ENCODE data around the gene AGAP9.
"Not testable (repeated sequence)": the region's sequence is repeated elsewhere in the genome, so short reads cannot be mapped to it uniquely, and the experiment has no call there.

The AGAP9 gene

GRCh38 chr10:47485943-47486342 is 37.5 kb downstream of the AGAP9 start:
- not testable (repeated sequence) for DNase-seq (ENCODE audit: low read depth)

DNA sequence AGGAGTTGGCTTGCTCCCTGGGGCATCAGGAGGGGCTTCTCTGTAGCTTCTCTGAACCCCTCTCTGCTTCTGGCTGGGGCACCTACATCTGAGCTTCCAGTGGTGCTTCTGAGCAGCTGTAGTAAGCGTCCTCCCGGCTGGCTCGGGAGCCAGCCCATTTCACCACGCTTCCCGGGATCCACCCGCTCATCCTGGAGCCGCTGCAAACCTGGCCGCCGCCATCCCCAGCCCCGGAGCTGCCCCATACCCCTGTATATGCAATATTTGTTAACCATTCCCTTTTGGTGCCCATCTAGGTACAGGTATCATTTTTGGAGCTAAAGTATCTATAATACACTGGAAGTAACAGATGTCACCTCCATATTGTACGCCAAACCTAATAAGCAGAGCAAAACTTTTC is 38.7 kb downstream of the AGAP9 start:
- DNase-seq (ENCODE audit: low read depth) = not testable (repeated sequence)

- not testable (repeated sequence) for DNase-seq (ENCODE audit: low read depth)
These were observed 39.5 kb downstream of the AGAP9 start, which contains the start of gene ANXA8 for GRCh38 chr10:47483923-47484322. Gene ANXA8, minus strand, starts transcription at chr10:47484115. Its CDS starts 182 bp downstream, at chr10:47483933.

DNA sequence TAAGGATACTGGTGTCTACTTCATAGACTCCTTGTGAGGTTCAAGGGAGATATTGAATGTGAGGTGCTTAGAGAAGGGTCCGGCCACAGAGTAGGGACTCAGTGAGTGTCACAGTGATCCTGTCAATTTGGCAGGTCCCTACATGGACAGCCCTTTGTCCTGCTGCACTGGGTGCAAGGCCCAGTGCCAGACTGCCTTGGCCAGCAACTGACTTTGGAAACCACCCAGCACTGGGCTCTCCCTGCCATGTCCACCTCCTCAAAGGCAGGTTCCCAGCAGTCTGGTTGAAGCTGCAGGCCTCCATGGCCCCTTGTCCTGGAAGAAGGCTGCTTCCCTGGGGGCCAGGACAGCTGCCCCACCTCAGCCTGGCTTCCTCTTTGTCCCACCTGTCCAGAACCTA is 41.1 kb downstream of the AGAP9 start:
- not testable (repeated sequence) for DNase-seq (ENCODE audit: low read depth)

GRCh38 chr10:47481768-47482181 is 41.7 kb downstream of the AGAP9 start:
- DNase-seq (ENCODE audit: low read depth) = not testable (repeated sequence)

DNA sequence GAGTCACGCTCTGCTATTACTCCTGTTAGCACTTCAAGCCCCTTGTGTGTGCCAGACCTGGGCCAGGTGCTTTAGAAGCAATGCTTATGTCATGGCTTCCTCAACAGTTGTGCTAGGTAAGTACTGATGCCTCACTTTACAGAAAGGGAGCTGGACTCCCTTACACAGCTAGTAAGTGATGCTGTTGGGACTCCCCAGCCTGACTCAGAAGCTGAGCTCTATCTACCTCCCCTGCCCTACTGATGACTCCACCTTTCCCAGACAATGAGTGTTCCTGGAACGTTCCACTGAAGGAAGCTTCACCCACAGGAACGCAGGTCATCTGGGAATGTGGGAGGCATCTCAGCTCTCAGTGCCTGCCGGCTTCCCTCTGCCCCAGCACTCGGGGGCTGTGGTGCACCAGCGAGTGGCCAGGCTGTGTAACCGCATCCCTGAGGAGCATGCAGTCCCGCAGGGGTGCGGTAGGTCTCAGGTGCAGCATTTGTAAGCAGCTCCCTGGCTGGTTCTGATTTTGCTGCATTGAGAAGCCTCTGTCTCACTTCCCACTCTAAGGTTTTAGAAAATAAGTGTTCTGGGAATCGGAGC is 42.2 kb downstream of the AGAP9 start:
- not testable (repeated sequence) for DNase-seq (ENCODE audit: low read depth)

DNA sequence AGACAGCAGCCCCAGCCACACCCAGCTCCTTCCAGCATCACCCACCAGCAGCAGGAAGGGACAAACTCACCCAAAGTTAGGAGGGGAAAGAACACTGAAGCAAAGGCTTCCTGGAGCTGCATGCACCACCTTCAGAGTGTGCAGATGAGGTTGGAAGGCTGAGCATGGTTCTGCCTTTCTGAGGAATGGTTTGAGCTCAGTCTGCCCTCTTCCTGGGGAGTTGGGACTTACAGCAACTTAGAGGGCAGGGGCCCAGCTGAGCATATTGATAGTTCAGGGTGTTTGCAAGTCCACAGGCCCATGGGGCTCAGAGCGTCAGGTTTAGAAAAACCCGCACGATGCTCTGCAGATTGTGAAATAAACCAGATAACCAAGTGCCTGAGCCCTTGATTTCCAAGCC is 43.3 kb downstream of the AGAP9 start:
- DNase-seq (ENCODE audit: low read depth) = not testable (repeated sequence)

GRCh38 chr10:47478114-47478513 is 45.3 kb downstream of the AGAP9 start:
- DNase-seq (ENCODE audit: low read depth) = not testable (repeated sequence)

DNA sequence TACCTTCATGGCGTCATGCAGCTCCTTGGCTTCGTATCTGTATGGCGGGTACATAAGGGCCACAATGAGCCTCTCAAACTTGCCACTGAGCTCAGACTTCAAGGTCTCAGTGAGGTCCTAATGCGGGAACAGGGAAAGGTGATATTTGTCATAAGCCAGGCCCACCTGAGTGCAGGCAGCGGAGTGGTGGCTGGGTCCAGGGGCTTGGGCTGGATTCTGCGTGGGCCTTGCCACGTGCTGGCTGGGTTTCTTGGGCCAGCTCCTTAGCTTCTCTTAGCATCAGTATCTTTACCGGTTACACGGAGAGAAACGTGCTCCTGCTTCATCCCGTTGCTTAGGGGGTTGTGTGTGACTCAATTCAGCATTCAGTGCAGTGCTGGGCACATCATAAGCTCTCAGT is 46.4 kb downstream of the AGAP9 start:
- not testable (repeated sequence) for DNase-seq (ENCODE audit: low read depth)

DNA sequence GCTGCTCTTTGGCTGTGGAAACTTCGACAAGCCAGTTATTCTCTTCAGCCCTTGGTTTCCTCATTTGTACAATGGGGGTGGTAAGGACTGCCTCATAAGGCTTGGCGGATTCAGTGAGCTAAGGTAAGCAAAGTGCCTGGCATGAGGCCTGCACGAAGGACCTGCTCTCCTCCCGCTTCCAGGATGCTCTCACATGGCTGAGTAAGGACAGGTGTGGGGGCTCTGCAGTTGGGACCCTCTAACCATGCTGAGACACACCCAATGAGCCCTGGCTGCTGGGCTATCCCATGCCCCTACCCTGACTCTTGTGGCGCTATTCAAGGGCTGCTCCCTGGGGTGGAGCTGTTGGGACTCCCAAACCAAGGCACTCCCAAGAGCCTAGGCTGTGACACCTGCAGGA is 48.3 kb downstream of the AGAP9 start:
- not testable (repeated sequence) for DNase-seq (ENCODE audit: low read depth)

DNA sequence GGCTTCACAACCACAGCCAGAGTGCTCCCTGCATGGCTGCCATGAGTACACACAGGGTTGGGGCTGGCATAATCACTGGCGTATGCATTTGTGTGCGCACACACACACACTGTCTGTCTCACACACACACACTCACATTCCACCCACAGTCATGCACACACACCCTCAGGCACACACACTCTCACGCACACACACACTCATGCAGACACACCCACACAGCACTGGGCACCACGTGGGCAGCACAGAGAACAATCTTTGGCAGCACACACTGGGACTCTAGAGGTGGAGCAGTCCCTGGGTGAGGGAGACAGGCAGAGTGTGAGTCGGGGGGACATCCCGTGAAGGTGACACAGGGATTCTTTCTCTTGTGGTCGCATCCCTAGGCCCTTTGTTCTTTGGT is 49.9 kb downstream of the AGAP9 start:
- not testable (repeated sequence) for DNase-seq (ENCODE audit: low read depth)

DNA sequence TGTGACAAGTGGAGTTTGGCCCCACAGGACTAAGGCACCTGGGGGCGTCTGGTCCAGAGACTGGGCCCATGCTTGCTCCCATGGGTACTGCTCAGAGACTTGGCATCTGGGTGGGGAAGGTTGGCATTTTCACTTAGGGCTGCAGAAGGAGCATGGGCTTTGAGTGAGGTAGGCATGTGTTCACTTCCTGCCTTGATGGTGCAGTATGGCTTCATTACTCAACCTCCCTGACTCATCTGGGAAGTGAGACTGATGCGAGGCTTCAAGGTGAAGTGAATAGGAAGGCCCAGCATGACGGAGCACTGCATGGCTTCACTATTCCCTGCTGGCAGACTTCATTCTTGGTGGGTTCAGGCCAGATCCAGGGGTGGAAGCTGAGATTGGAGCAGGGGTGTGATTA is 50.8 kb downstream of the AGAP9 start:
- not testable (repeated sequence) for DNase-seq (ENCODE audit: low read depth)

- DNase-seq (ENCODE audit: low read depth) = not testable (repeated sequence)
These were observed 51.4 kb downstream of the AGAP9 start for GRCh38 chr10:47472072-47472471.

- DNase-seq (ENCODE audit: low read depth) = not testable (repeated sequence)
These were observed 54.5 kb downstream of the AGAP9 start for GRCh38 chr10:47468731-47469528.

DNA sequence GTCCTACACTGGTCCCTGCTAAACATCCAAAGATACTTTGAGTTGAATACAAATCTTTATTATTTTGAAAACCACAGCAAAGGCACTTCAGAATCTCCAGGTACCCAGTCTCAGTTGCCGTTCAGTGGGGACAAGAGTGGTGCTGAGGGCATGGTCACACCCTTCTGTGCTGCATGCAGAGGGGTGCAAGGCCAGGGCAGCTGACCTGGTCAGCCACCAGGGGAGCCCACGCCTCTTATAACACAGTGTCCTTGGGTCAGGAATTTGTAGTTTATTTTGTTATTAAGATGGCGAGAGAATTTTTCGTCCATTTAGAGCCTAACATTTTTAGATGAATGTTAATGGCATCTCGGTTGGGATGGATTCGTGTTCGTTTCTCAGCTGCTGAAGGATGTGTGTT is 55.5 kb downstream of the AGAP9 start:
- DNase-seq (ENCODE audit: low read depth) = not testable (repeated sequence)

- DNase-seq (ENCODE audit: low read depth) = not testable (repeated sequence)
These were observed 56.0 kb downstream of the AGAP9 start for GRCh38 chr10:47467458-47467857.

DNA sequence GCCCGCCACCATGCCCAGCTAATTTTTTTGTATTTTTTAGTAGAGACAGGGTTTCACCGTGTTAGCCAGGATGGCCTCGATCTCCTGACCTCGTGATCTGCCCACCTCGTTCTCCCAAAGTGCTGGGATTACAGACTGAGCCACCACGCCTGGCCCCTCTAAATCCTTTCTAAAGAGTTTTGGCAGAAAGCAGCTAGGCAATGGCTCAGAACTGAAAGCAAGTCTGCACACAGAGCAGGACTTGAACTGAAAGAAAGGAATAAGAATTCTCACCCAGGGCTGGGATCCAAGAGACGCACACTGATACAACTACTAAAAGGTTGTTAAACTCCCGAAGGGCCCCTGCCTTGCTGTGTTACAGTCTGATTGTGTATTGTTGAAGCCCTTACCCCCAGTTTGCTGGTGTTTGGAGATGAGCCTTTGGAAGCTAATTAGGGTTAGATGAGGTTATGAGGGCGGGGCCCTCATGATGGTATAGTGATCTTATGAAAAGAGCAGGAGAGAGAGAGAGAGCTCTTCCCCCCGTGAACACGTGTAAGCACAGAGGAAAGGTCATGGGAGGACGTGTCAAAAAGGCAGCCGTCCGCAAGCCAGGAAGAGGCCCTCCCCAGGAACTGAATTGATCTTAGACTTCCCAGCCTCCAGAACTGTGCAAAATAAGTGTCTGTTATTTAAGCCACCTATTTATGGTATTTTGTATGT is 58.1 kb downstream of the AGAP9 start:
- DNase-seq (ENCODE audit: low read depth) = not testable (repeated sequence)

DNA sequence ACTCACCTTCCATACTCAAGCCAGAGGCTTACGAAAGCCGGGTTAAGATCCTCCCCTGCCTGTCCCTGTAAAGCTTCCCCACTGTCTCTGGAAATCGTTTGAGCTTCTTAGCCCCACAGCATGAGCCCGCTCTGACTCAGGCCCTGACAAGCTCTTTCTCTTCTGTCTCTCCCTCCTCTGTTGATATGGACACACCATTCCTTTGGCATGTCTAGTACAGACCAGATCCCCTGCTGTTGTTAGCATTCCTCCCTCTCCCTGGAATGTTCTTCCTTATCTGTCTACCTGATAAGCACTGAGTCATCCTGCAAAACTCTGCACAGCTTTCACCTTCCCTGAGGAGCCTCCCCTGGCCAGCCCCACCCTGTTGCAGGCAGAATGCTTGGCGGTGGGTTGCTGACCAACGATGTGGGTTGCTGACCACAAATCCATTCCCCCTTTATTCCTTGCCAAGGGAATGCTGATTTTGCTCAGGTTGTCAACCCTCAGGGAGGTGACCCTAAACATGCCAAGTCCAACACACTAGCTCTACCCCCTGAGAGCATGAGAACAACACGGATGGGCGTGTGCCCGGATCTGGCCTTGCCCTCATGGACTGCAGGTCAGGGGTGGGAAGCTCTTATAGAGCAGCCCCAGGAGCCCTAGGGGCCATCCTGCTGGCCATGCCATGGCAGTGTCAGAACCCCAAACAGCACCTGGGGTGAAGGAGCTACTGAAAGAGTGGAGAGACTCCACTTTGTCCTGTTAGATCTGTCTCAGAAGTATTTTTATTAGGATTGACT is 60.7 kb downstream of the AGAP9 start:
- not testable (repeated sequence) for DNase-seq (ENCODE audit: low read depth)

GRCh38 chr10:47461261-47461687 is 62.2 kb downstream of the AGAP9 start:
- DNase-seq (ENCODE audit: low read depth) = not testable (repeated sequence)

- no peak for DNase-seq (ENCODE audit: low read depth)
These were observed 64.8 kb downstream of the AGAP9 start for GRCh38 chr10:47458466-47459154.

- DNase-seq (ENCODE audit: low read depth) = no peak
These were observed 65.6 kb downstream of the AGAP9 start for GRCh38 chr10:47457826-47458225.

Data from T follicular helper cell (primary cell).